GM12801 (cell line): ENCODE data around the gene RBM6.

ENCODE experiments used
- TF ChIP-seq, protein P1 (sequence below): IDR thresholded peaks from one replicate; pipeline ENCODE4 v1.5.1; 2011; ENCODE audit warnings: control low read depth; ENCODE audit not compliant: insufficient read length; ENCODE audit errors: extremely low read depth

RBM6 gene

GRCh38 chr3:50003824-50004223 lies 63.9 kb downstream of the RBM6 start:
- TF ChIP-seq, protein P1, sequence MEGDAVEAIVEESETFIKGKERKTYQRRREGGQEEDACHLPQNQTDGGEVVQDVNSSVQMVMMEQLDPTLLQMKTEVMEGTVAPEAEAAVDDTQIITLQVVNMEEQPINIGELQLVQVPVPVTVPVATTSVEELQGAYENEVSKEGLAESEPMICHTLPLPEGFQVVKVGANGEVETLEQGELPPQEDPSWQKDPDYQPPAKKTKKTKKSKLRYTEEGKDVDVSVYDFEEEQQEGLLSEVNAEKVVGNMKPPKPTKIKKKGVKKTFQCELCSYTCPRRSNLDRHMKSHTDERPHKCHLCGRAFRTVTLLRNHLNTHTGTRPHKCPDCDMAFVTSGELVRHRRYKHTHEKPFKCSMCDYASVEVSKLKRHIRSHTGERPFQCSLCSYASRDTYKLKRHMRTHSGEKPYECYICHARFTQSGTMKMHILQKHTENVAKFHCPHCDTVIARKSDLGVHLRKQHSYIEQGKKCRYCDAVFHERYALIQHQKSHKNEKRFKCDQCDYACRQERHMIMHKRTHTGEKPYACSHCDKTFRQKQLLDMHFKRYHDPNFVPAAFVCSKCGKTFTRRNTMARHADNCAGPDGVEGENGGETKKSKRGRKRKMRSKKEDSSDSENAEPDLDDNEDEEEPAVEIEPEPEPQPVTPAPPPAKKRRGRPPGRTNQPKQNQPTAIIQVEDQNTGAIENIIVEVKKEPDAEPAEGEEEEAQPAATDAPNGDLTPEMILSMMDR: no peak

- TF ChIP-seq, protein P1: no peak
These were observed 69.0 kb downstream of the RBM6 start for GRCh38 chr3:50008931-50009330.

GRCh38 chr3:50010959-50011358 lies 71.0 kb downstream of the RBM6 start:
- TF ChIP-seq, protein P1: no peak

GRCh38 chr3:50015918-50016317 lies 76.0 kb downstream of the RBM6 start:
- TF ChIP-seq, protein P1: no peak

DNA sequence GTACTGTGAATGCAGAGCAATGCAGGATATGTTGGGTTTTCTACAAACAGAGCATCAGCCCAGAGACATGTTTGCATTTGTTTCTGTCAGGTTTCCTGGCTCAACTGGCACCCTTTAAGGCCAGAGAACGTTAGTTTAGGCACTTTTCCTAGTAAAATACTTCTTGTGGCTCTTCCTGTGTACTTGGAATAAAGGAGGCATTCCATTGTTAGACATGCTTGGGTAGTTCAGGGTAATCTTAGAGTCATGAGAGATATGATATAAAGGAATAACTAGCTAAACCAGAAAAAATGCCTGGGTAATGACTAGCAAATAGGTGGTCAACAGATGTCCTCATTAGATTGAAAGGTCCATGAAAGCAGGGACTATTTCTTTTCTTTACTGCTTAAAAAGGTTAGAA lies 88.4 kb downstream of the RBM6 start:
- TF ChIP-seq, protein P1: no peak

GRCh38 chr3:50044976-50045375 lies 105.0 kb downstream of the RBM6 start:
- TF ChIP-seq, protein P1: no peak

DNA sequence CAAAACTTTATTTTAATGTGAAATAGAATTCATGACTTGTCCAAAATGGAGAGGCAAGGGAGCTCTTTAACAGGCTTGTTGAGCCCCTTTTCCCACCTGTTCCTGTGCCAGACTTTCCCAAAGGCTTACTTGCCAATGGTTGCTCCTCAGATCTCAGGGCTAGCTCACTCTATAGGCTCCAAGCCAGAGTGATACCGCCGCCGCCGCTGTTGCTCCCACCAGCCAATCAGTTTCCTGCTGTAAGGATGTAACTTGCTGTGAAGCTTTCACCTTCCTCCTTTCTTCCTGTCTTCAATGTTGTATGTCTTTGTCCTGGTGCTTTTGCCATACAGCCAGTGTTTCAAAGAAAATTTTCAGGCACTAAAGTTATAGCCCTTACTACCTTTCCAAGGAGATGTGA lies 107.5 kb downstream of the RBM6 start:
- TF ChIP-seq, protein P1: no peak

DNA sequence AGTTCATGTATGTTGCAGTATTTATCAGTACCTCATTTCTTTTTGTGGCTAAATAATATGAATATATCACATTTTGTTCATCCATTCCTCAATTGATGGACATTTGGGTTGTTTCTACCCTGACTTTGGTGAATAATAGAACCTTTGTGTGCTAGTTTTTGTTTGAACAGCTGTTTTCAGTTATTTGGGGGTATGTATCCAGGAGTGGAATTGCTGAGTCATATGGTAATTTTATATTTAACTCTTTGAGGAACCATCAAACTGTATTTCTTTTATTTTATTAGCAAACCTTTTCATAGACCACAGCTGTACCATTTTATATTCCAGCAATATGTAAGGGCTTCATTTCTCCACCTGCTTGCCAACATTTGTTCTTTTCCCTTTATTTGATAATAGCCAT lies 110.4 kb downstream of the RBM6 start:
- TF ChIP-seq, protein P1: no peak
